Pancreas (tissue), 10 donors: ENCODE results near the gene DHRS4. TPM values are rescaled to one million over a fixed set of nuclear protein-coding genes. Genes with fewer than 3 reads are reported as not detected.
"Not testable (repeated sequence)": the region's sequence is repeated elsewhere in the genome, so short reads cannot be mapped to it uniquely, and the experiment has no call there.

ENCODE experiments used
- ATAC-seq, 4 donors: fragments of 200-7000 bp; cut with Tn5 transposase; one replicate each; pipeline versions ENCODE4 v1.8.0 to v1.9.1; 2020; ENCODE audit warnings: mild to moderate bottlenecking in 4 of 4, moderate library complexity in 4 of 4
- DNase-seq, 6 donors: peaks; one replicate each; pipeline ENCODE4 v3.0.0-alpha.2; 2020
- FAIRE-seq: peaks from 2 replicates; lab custom pipeline; 2012; peaks lifted over from hg19 to GRCh38; lab: Jason Lieb, UNC
- H3K27ac ChIP-seq, 4 donors: fragments of 200-600 bp; sonication (generic); 1 replicate in 3 of 4; 2 replicates in 1 of 4; pipeline versions ENCODE4 v1.5.0 to v1.8.0; 2020
- H3K27me3 ChIP-seq, 4 donors: fragments of 200-600 bp; one replicate each; pipeline ENCODE4 v1.8.0; 2021
- H3K36me3 ChIP-seq, 3 donors: fragments of 200-600 bp; sonication (generic) in 1 of 3; one replicate each; pipeline versions ENCODE4 v1.5.0 to v1.8.0; 2020 to 2021
- H3K4me1 ChIP-seq, 3 donors: fragments of 200-600 bp; one replicate each; pipeline ENCODE4 v1.8.0; 2021
- H3K4me3 ChIP-seq, 4 donors: fragments of 200-600 bp; sonication (generic) in 2 of 4; one replicate each; pipeline versions ENCODE4 v1.5.0 to v1.8.0; 2020 to 2021
- H3K9me3 ChIP-seq, 4 donors: fragments of 200-600 bp; one replicate each; pipeline ENCODE4 v1.8.0; 2021
- WGBS, 2 donors: extraction: QIAGEN DNeasy Blood & Tissue Kit; methylation state at CpG; one replicate each; pipeline ENCODE4 v1.1.7; 2013; 5-methylcytosine and 5-hydroxymethylcytosine counted together
- intact Hi-C, 3 donors: fragments of 100-400 bp; cut with DNase I; formaldehyde crosslinking; loops; one replicate each; pipeline versions ENCODE4 v1.11.1 to v1.14.2; 2022
- polyA plus RNA-seq, 2 donors: library from polyadenylated mRNA; stranded (reverse); fragments of 200-250 nt; gene quantifications; one replicate each; pipeline ENCODE4 v1.2.3, GENCODE V29; 2013
- total RNA-seq, 6 donors: library from RNA; stranded (reverse); fragmentation: NEBNext Ultra II Directional in 4 of 6; extraction: Animal tissue kit (Norgen Biotek cat#: 25700) in 4 of 6; gene quantifications; one replicate each; pipeline versions ENCODE4 v1.2.1 to v1.2.4, GENCODE V29; 2021 to 2023
- TF ChIP-seq, protein P1 (sequence below), 4 donors: fragments of 200-600 bp; sonication (generic) in 3 of 4; IDR thresholded peaks; one replicate each; pipeline versions ENCODE4 v1.5.0 to v1.8.0; 2021; ENCODE audit warnings: antibody characterized with exemption in 4 of 4
- donor health status: healthy with polysubstance abuse.
- donor health status: DM: no; HTN: no; CAD: no; lungs with moderate emphysema.
- donor health status: DM: no; HTN: no; CAD: no.
- donor health status: control.
- donor health status: control.
- donor health status: Bipolar disorder and iron deficiency.
- donor health status: DM: yes; HTN: yes; CAD: no.
- donor health status: DM: no; HTN: no; CAD: no.
- donor health status: DM: no; HTN: no; CAD: no.
- donor health status: DM: yes; HTN: yes; CAD: no.

Gene DHRS4
- total and polyA plus RNA-seq, 8 donors, result 10.8 to 27.7 (median 14.8) TPM

DNA sequence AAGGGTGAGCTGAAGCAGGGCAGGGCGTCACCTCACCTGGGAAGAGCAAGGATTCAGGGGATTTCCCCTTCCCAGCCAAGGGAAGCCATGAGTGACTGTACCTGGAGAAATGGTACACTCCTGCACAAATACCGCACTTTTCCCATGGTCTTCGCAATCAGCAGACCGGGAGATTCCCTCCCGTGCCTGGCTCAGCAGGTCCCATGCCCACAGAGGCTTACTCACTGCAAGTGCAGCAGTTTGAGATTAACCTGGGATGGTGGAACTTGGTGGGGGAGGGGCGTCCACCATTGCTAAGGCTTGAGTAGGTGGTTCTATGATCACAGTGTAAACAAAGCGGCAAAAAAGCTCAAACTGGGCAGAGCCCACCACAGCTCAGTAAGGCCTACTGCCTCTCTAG lies 11.0 kb upstream of the DHRS4 start:
- H3K4me1 ChIP-seq, result peaks cover 4 to 11% (median 6%) of the 10 kb centered on the region in 3 donors

DNA sequence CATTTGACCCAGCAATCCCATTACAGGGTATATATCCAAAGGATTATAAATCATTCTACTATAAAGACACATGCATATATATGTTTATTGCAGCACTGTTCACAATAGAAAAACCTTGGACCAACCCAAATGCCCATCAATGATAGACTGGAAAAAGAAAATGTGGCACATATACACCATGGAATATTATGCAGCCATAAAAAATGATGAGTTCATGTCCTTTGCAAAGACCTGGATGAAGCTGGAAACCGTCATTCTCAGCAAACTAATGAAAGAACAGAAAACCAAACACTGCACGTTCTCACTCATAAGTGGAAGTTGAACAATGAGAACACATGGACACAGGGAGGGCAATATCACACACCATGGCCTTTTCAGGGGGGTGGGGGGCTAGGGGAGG lies 4.5 kb upstream of the DHRS4 start:
- H3K4me3 ChIP-seq, FAIRE-seq, H3K27me3 ChIP-seq, DNase-seq, H3K36me3 ChIP-seq, H3K9me3 ChIP-seq, ATAC-seq, H3K27ac ChIP-seq, intact Hi-C loops: not testable (repeated sequence)
- peaks cover 0 to 13% (median 0%) of the 10 kb centered on the region in 3 donors for H3K4me1 ChIP-seq
- 85 to 98% methylated on average over 2 of the region's 2 CpGs for WGBS, 2 donors

More for the DNA sequence above, 11.0 kb upstream of the DHRS4 start:
- DNase-seq (peak; percentile 60 to 82 (median 76)), ATAC-seq (peak; percentile 90 to 93 (median 92)), FAIRE-seq (no peak)
- TF ChIP-seq, protein P1, sequence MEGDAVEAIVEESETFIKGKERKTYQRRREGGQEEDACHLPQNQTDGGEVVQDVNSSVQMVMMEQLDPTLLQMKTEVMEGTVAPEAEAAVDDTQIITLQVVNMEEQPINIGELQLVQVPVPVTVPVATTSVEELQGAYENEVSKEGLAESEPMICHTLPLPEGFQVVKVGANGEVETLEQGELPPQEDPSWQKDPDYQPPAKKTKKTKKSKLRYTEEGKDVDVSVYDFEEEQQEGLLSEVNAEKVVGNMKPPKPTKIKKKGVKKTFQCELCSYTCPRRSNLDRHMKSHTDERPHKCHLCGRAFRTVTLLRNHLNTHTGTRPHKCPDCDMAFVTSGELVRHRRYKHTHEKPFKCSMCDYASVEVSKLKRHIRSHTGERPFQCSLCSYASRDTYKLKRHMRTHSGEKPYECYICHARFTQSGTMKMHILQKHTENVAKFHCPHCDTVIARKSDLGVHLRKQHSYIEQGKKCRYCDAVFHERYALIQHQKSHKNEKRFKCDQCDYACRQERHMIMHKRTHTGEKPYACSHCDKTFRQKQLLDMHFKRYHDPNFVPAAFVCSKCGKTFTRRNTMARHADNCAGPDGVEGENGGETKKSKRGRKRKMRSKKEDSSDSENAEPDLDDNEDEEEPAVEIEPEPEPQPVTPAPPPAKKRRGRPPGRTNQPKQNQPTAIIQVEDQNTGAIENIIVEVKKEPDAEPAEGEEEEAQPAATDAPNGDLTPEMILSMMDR (IDR thresholded peaks at IDR 0.05), result no peak
- Histone ChIP-seq H3K36me3 (no peaks in the 10 kb centered on the region), H3K4me3 (no peak overlapping the region), H3K27me3 (no peaks in the 10 kb centered on the region), H3K9me3 (no peaks in the 10 kb centered on the region), H3K27ac (peak overlapping the region in 2 of 4 donors; percentile 4 to 10)
- WGBS, 2 donors, result 44 to 45% methylated on average over 7 of the region's 7 CpGs
- intact Hi-C loops, result no loop called here

DNA sequence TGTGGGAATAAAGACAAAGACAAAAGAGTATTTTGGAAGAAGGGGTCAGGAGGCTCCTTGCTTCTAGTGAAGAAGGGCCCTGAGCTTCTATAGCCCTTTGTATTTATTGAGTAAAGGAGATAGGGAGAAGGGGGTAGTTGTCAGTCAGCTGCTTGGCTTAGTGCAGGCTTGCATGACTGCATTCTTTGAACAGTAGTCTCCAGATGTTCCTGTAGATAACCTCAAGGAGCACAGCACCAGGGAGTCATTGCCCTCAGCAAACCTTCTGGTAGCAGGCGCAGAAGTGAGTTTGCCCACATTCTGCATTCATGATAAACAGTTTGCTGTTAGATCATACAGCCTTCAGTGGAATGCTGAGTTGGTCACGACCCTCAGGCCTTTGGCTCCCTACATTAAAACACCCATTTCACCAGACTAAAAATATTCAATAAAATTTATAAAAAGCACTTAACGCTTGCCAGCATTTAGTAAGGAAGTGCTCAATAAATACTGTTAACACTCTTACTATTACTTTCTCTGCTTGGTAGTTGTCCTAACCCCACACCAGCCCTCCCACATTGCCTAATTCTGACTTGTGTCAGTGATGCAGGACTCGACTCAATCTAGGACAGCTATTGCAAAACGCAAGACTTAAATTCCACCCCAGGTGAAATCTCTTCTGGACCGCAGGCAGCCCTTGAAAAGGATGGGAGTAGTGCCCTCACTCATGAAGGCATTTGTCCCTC lies 3.0 kb upstream of the DHRS4 start:
- whole genome bisulfite sequencing, 2 donors, result 93 to 95% methylated on average over 6 of the region's 6 CpGs
- intact Hi-C loops, result no loop called here

DNA sequence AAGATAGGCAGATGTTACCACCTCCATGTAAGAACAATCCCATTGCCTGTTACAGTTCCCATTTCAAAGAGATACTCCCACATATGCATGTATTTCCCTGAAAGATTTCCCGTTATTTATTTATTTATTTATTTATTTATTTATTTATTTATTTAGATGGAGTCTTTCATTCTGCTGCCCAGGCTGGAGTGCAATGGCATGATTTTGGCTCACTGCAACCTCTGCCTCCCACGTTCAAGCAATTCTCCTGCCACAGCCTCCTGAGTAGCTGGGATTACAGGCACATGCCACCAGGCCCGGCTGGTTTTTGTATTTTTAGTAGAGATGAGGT lies 2.5 kb upstream of the DHRS4 start:
- H3K4me3 ChIP-seq, H3K27ac ChIP-seq, H3K4me1 ChIP-seq, H3K36me3 ChIP-seq, intact Hi-C loops, FAIRE-seq, DNase-seq, H3K27me3 ChIP-seq, ATAC-seq, H3K9me3 ChIP-seq: not testable (repeated sequence)
- 78 to 91% methylated on average over 3 of the region's 3 CpGs for WGBS, 2 donors

More for the DNA sequence above, 3.0 kb upstream of the DHRS4 start:
- no peak for DNase-seq
- ATAC-seq, result no peak
- no peak overlapping the region for H3K27ac ChIP-seq
- no peaks in the 10 kb centered on the region for H3K9me3 ChIP-seq
- peaks cover 0 to 7% (median 0%) of the 10 kb centered on the region in 3 donors for H3K4me1 ChIP-seq
- no peaks in the 10 kb centered on the region for H3K27me3 ChIP-seq
- H3K4me3 ChIP-seq, result no peak overlapping the region
- no peaks in the 10 kb centered on the region for H3K36me3 ChIP-seq
- TF ChIP-seq, protein P1 (IDR thresholded peaks at IDR 0.05), result no peak
- no peak for FAIRE-seq

DNA sequence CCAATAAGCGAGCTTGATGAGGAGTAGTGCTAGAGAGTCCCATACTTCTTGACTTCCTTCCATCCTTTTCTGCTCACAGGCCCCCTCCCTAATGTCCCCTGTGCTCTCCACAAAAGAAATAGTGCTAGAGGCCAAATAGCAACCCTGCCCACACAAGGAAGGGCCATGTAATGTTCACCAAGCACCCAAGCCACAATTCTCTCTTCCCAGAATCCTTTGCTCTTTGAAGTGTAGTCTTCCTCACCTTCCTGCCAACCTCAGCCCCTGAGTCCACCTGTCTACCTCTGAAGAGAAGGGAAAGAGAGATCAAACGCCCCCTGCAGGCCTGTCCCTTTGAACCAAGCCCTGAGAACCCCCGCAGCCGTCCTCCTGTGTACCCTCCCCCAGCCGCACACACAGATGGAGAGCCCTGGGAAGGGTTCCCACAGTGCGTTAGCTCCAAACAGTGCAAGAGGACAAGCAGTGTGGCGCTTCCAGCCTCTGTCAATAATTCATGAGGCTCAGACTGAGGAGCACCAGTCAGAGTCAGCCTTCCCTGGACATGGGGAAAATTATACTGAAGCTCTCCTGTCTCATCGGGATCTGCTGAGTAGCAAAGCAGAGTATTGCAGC lies 1.9 kb upstream of the DHRS4 start:
- H3K4me1 ChIP-seq, result peaks cover 0 to 7% (median 0%) of the 10 kb centered on the region in 3 donors
- no peak overlapping the region for H3K4me3 ChIP-seq
- ATAC-seq (peak; percentile 27 to 49 (median 38)), FAIRE-seq (no peak), DNase-seq (peak; percentile 57 to 76 (median 71))
- no peaks in the 10 kb centered on the region for H3K9me3 ChIP-seq
- 20 to 23% methylated on average over 8 of the region's 8 CpGs for WGBS, 2 donors
- H3K27me3 ChIP-seq, result no peaks in the 10 kb centered on the region
- intact Hi-C loops, result no loop called here
- no peaks in the 10 kb centered on the region for H3K36me3 ChIP-seq
- H3K27ac ChIP-seq, result no peak overlapping the region
- TF ChIP-seq, protein P1 (IDR thresholded peaks at IDR 0.05), result no peak

DNA sequence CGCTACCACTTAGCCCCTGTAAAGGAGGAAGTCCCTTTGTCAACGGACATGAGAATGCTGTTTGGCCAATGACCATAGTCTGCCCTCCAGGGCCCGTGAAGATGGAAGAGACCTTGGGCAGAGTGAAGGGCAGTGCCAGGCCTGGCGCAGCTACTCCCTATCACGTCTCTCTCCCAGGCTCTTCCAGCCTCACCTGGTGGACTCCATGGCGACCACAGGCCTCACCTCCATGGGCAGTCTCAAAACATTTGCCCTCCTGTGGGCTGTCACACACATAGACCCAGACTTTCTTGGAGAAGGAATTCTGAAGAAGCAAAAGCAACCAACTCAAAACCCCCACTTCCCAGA lies 480 bp upstream of the DHRS4 start:
- H3K27me3 ChIP-seq, DNase-seq, H3K36me3 ChIP-seq, H3K4me1 ChIP-seq, intact Hi-C loops, FAIRE-seq, H3K9me3 ChIP-seq: not testable (repeated sequence)
- ATAC-seq, result peak; percentile 15 to 38 (median 30)
- Histone ChIP-seq H3K27ac (peak overlapping the region; percentile 39 to 95 (median 74)), H3K4me3 (peak overlapping the region; percentile 51 to 88 (median 74))
- WGBS, 2 donors, result 16 to 21% methylated on average over 6 of the region's 6 CpGs
